GM23338 (cell line): ENCODE data around the gene UGT1A7. TPM values are rescaled to one million over a fixed set of nuclear protein-coding genes. Genes with fewer than 3 reads are reported as not detected.

ENCODE experiments used
- ATAC-seq: fragments of 200-7000 bp; cut with Tn5 transposase; 3 replicates; pipeline ENCODE4 v1.9.1; 2020
- DNase-seq: peaks from one replicate; pipeline ENCODE4 v3.0.0-alpha.2; 2015; ENCODE audit warnings: low spot score
- H2AFZ ChIP-seq: fragments of 200-600 bp; sonication (generic); 2 replicates; pipeline ENCODE4 v1.8.0; 2016; ENCODE audit warnings: antibody characterized with exemption, mild to moderate bottlenecking, moderate library complexity
- H3F3A ChIP-seq: fragments of 200-600 bp; sonication (generic); replicated peaks from 2 replicates; pipeline ENCODE4 v1.8.0; 2017; ENCODE audit warnings: antibody characterized with exemption, mixed run types, low read depth
- H3K27ac ChIP-seq: fragments of 200-600 bp; sonication (generic); 2 replicates; pipeline ENCODE4 v1.6.1; 2016; ENCODE audit warnings: low read depth
- H3K27me3 ChIP-seq: fragments of 200-600 bp; sonication (generic); 2 replicates; pipeline ENCODE4 v1.8.0; 2016; ENCODE audit warnings: mild to moderate bottlenecking, mixed run types, moderate library complexity; ENCODE audit not compliant: insufficient read depth
- H3K36me3 ChIP-seq: fragments of 200-600 bp; sonication (generic); 2 replicates; pipeline ENCODE4 v1.8.0; 2016; ENCODE audit warnings: mild to moderate bottlenecking; ENCODE audit not compliant: insufficient read depth
- H3K4me1 ChIP-seq: fragments of 200-600 bp; sonication (generic); 2 replicates; pipeline ENCODE4 v1.8.0; 2016; ENCODE audit warnings: mild to moderate bottlenecking, moderate library complexity; ENCODE audit not compliant: insufficient read depth
- H3K4me2 ChIP-seq: fragments of 200-600 bp; sonication (generic); 2 replicates; pipeline ENCODE4 v1.7.1; 2017; ENCODE audit warnings: mixed run types
- H3K4me3 ChIP-seq: fragments of 200-600 bp; sonication (generic); 2 replicates; pipeline ENCODE4 v1.6.1; 2016; ENCODE audit warnings: mixed run types
- H3K79me2 ChIP-seq: fragments of 200-600 bp; sonication (generic); replicated peaks from 2 replicates; pipeline ENCODE4 v1.8.0; 2017; ENCODE audit warnings: mild to moderate bottlenecking; ENCODE audit not compliant: insufficient read depth
- H3K9me2 ChIP-seq: fragments of 200-600 bp; sonication (generic); 2 replicates; pipeline ENCODE4 v1.8.0; 2017; ENCODE audit not compliant: insufficient read depth
- H4K20me1 ChIP-seq: fragments of 200-600 bp; sonication (generic); replicated peaks from 2 replicates; pipeline ENCODE4 v1.8.0; 2017; ENCODE audit warnings: mild to moderate bottlenecking; ENCODE audit not compliant: insufficient read depth
- H3K27ac Mint-ChIP-seq: 2 replicates; pipeline ENCODE4 v1.8.0; 2020; ENCODE audit warnings: inconsistent platforms, mild to moderate bottlenecking, moderate library complexity, mixed read lengths
- H3K27me3 Mint-ChIP-seq: 3 replicates; pipeline ENCODE4 v1.8.0; 2022; ENCODE audit warnings: low read depth, mild to moderate bottlenecking, moderate library complexity, mixed read lengths, inconsistent platforms; ENCODE audit not compliant: insufficient read depth, poor library complexity
- H3K36me3 Mint-ChIP-seq: 3 replicates; pipeline ENCODE4 v1.8.0; 2021; ENCODE audit warnings: low read depth, mild to moderate bottlenecking, inconsistent platforms, moderate library complexity, mixed read lengths
- H3K4me1 Mint-ChIP-seq: 3 replicates; pipeline ENCODE4 v1.8.0; 2020; ENCODE audit warnings: mild to moderate bottlenecking, inconsistent platforms, mixed read lengths
- H3K4me3 Mint-ChIP-seq: 3 replicates; pipeline ENCODE4 v1.8.0; 2021; ENCODE audit warnings: moderate library complexity, mild to moderate bottlenecking, inconsistent platforms, mixed read lengths
- H3K9me3 Mint-ChIP-seq: 3 replicates; pipeline ENCODE4 v1.8.0; 2020; ENCODE audit warnings: moderate library complexity, mild to moderate bottlenecking, inconsistent platforms, mixed read lengths
- CREB1 ChIP-seq: fragments of 250-450 bp; sonication (Bioruptor Pico); IDR thresholded peaks from 2 replicates; pipeline ENCODE4 v1.5.0; 2020; ENCODE audit warnings: low read depth, mild to moderate bottlenecking, moderate library complexity
- EZH2phosphoT487 ChIP-seq: fragments of 200-600 bp; sonication (generic); IDR thresholded peaks from one replicate; pipeline ENCODE4 v1.8.1; 2018; ENCODE audit warnings: antibody characterized with exemption; ENCODE audit not compliant: unreplicated experiment
- NANOG ChIP-seq: IDR thresholded peaks from 2 replicates; pipeline ENCODE4 v1.6.1; 2016; ENCODE audit warnings: antibody characterized with exemption, borderline replicate concordance
- POLR2AphosphoS5 ChIP-seq: IDR thresholded peaks from 2 replicates; pipeline ENCODE4 v1.6.1; 2016; ENCODE audit warnings: antibody characterized with exemption, low read depth
- STAT1 ChIP-seq: IDR thresholded peaks from one replicate; pipeline ENCODE4 v1.6.1; 2016; ENCODE audit warnings: antibody characterized with exemption; ENCODE audit not compliant: unreplicated experiment
- ZNF331 ChIP-seq: fragments of 250-450 bp; sonication (Bioruptor Pico); IDR thresholded peaks from 2 replicates; pipeline ENCODE4 v1.5.0; 2020; ENCODE audit warnings: low read depth, mild to moderate bottlenecking, moderate library complexity
- polyA plus RNA-seq: library from polyadenylated mRNA; unstranded; fragments of >200 nt; fragmentation: Nextera tagmentation; extraction: Ambion mirVana; gene quantifications from 2 replicates; pipeline ENCODE4 v1.2.1, GENCODE V29; 2016
- total RNA-seq: library from RNA; depleted of rRNA; stranded (reverse); fragments of >200 nt; shearing (Covaris generic); gene quantifications from 2 replicates; pipeline ENCODE4 v1.2.3, GENCODE V29; 2014
- TF ChIP-seq, protein P1 (sequence below): IDR thresholded peaks from one replicate; pipeline ENCODE4 v1.6.1; 2018; ENCODE audit warnings: antibody characterized with exemption; ENCODE audit not compliant: unreplicated experiment
- TF ChIP-seq, protein P2 (sequence below), 2 experiments: fragments of 200-600 bp in 1 of 2; sonication (generic) in 1 of 2; conservative IDR thresholded peaks; 2 replicates each; pipeline versions ENCODE4 v1.5.1 to v1.6.1; 2016 to 2017; ENCODE audit warnings: antibody characterized with exemption in 2 of 2, low read depth in 2 of 2, mild to moderate bottlenecking in 2 of 2, moderate library complexity in 1 of 2
- TF ChIP-seq, protein P3 (sequence below): IDR thresholded peaks from 2 replicates; pipeline ENCODE4 v1.6.1; 2016; ENCODE audit warnings: antibody characterized with exemption

Gene UGT1A7
- total and polyA plus RNA-seq, 2 experiments from 2014 or later, result not detected

DNA sequence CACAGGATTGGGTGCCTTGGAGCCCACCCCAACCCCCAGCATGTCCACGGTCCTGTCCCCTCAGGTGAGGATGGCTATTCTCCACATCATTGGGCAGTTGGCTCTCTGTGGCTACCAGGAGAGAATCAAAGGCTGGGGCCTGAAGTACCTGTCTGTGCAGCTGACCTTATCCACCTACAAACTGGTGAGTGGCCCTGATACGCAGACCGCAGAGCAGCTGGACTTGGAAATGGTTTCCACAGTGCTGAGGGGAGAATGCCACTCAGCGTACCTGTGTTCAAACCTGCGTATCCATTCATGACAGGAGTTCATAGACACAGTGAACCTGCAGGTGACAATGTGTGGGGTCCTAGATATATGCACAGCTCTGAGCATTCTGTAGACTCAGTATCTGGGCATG lies 118.0 kb downstream of the UGT1A7 start (continued):
- TF ChIP-seq, protein P1, sequence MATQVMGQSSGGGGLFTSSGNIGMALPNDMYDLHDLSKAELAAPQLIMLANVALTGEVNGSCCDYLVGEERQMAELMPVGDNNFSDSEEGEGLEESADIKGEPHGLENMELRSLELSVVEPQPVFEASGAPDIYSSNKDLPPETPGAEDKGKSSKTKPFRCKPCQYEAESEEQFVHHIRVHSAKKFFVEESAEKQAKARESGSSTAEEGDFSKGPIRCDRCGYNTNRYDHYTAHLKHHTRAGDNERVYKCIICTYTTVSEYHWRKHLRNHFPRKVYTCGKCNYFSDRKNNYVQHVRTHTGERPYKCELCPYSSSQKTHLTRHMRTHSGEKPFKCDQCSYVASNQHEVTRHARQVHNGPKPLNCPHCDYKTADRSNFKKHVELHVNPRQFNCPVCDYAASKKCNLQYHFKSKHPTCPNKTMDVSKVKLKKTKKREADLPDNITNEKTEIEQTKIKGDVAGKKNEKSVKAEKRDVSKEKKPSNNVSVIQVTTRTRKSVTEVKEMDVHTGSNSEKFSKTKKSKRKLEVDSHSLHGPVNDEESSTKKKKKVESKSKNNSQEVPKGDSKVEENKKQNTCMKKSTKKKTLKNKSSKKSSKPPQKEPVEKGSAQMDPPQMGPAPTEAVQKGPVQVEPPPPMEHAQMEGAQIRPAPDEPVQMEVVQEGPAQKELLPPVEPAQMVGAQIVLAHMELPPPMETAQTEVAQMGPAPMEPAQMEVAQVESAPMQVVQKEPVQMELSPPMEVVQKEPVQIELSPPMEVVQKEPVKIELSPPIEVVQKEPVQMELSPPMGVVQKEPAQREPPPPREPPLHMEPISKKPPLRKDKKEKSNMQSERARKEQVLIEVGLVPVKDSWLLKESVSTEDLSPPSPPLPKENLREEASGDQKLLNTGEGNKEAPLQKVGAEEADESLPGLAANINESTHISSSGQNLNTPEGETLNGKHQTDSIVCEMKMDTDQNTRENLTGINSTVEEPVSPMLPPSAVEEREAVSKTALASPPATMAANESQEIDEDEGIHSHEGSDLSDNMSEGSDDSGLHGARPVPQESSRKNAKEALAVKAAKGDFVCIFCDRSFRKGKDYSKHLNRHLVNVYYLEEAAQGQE, result no peak
- TF ChIP-seq CREB1 (CRISPR knock-in tag) (no peak), POLR2AphosphoS5 (no peak), NANOG (no peak), EZH2phosphoT487 (no peak), STAT1 (no peak), ZNF331 (CRISPR knock-in tag) (no peak)
- TF ChIP-seq, protein P2, sequence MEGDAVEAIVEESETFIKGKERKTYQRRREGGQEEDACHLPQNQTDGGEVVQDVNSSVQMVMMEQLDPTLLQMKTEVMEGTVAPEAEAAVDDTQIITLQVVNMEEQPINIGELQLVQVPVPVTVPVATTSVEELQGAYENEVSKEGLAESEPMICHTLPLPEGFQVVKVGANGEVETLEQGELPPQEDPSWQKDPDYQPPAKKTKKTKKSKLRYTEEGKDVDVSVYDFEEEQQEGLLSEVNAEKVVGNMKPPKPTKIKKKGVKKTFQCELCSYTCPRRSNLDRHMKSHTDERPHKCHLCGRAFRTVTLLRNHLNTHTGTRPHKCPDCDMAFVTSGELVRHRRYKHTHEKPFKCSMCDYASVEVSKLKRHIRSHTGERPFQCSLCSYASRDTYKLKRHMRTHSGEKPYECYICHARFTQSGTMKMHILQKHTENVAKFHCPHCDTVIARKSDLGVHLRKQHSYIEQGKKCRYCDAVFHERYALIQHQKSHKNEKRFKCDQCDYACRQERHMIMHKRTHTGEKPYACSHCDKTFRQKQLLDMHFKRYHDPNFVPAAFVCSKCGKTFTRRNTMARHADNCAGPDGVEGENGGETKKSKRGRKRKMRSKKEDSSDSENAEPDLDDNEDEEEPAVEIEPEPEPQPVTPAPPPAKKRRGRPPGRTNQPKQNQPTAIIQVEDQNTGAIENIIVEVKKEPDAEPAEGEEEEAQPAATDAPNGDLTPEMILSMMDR (conservative IDR thresholded peaks at IDR 0.05; ENCODE audit: low read depth in 2 of 2), result no peak

DNA sequence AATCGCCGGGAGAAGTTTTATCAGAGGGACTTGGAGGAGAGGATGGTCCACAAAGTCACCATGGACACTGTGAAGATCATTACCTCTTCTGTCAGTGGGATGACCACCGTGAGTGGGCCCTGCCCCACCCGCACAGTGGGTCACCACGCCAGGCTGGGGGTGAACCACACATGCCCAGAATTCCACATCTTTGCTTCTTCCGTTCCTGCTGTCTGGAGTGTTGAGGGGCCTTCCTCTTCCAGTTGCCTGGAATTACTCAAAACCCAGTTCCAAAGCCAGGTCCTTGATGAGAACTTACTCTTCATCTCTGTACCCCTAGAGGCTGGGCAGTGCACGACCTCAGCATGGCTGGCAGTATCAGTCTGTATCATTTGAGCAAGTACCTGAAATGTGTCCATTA lies 118.5 kb downstream of the UGT1A7 start:
- ATAC-seq, result no peak
- Histone ChIP-seq H3K27me3 (no peaks in the 10 kb centered on the region), H3K4me1 (no peaks in the 10 kb centered on the region), H3F3A (no peaks in the 10 kb centered on the region), H3K79me2 (no peaks in the 10 kb centered on the region), H4K20me1 (no peaks in the 10 kb centered on the region), H3K36me3 (no peaks in the 10 kb centered on the region), H3K9me2 (no peaks in the 10 kb centered on the region), H2AFZ (no peak overlapping the region), H3K4me2 (no peak overlapping the region), H3K4me3 (no peak overlapping the region), H3K27ac (no peak overlapping the region)
- Mint-ChIP-seq H3K4me1 (no peaks in the 10 kb centered on the region), H3K27me3 (peaks cover 3% of the 10 kb centered on the region), H3K27ac (no peak overlapping the region), H3K9me3 (peaks cover 19% of the 10 kb centered on the region), H3K36me3 (no peaks in the 10 kb centered on the region; the same call in 2 of the 3 replicates), H3K4me3 (no peak overlapping the region)
- DNase-seq, result no peak
- no peak for TF ChIP-seq POLR2AphosphoS5
- TF ChIP-seq, protein P3, sequence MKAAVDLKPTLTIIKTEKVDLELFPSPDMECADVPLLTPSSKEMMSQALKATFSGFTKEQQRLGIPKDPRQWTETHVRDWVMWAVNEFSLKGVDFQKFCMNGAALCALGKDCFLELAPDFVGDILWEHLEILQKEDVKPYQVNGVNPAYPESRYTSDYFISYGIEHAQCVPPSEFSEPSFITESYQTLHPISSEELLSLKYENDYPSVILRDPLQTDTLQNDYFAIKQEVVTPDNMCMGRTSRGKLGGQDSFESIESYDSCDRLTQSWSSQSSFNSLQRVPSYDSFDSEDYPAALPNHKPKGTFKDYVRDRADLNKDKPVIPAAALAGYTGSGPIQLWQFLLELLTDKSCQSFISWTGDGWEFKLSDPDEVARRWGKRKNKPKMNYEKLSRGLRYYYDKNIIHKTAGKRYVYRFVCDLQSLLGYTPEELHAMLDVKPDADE, result no peak
